T1000 (cell line): ENCODE measurements around the gene GALNT9.

ENCODE experiments used
- DNase-seq: peaks from one replicate; lab custom pipeline; 2025; ENCODE audit warnings: mixed read lengths; lab: John Stamatoyannopoulos, UW

Gene GALNT9

DNA sequence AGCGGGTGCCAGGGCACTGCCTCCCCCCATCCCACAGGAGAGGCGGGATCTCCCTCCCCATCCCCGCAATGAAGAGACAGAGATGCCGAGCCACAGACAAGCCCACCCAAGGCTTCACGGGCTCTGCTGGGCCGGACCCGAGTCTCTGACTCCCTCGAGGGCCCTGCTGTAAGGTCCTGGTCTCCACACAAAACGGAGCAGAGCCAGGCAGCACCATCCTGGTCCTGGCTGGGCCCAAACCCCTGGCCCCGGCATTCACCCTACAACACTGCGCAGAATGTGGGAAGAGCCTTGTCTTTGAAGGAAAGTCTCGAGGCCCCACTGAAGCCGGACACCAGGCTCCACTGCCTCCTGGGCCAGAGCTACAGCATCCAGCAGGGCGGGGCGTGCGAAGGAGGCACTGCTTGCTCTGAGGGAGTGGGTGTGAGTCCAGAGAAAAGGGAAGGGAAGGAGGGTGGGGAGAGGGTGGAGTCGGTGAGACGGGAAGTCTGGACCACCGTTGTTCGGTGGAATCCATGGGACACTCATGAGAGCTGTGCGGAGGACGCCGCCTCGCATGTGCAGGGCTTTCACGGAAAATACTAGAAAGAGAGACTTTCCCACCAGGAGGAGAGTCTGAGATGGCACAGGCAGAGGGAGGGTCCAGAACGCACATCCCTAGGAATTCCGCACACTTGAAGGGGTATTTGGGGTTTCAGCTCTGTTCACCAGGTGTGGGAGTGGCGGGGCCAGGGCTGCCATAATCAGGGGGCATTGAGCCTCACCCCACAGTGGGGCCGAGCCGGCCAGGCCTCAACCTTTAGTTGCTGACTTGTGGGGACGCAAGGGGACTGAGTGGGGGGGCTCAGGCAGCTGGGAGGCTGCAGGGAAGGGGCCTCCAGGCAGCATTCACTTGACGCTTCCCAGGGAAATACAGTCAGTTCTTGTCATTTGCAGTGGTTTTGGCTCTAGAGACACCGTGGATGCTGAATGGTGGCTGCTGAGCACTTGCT is 36.8 kb downstream of the GALNT9 start:
- no peak for DNase-seq

DNA sequence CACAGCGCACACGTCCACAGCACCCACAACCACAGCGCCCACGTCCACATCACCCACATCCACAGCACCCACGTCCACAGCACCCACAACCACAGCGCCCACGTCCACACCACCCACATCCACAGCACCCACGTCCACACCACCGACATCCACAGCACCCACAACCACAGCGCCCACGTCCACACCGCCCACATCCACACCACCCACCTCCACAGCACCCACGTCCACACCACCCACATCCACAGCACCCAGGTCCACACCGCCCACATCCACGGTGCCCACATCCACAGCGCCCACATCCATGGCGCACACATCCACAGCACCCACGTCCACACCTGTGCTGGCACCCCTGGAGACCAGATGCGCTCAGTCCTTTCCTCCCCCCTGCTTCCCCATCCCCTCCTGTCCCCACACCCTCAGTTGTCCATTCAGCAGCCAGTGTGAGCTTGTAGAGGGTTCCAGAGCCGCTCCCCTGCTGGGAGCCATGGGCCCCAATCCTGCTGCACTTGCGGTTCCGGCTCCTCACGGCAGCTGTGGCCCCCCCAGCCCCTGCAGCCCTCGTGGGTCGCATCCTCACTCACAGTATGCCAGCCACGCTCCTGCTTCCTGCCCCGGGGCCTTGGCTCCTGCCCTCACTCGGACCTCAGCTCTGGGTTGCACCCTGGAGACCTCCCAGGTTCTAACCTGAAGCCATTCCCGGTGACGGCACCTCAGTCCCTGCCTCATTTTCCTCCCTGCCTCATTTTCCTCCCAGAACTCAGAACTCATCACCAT is 37.8 kb downstream of the GALNT9 start:
- no peak for DNase-seq

DNA sequence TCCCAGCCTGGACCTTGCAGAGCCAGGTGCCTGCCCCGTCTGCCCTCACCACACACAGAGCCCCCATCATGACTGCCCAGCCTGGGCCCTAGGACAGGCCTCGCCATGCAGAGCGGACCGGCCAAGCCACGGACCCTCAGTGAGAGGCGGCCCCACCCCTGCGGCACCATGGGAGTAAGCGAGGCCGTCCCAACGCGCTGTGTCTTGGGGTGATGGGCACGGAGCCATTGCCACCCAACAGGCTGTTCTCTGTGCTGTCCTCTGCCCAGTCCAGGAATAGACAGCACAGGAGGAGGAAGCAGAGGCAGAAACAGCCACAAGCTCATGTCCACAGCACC is 39.2 kb downstream of the GALNT9 start:
- DNase-seq: no peak

DNA sequence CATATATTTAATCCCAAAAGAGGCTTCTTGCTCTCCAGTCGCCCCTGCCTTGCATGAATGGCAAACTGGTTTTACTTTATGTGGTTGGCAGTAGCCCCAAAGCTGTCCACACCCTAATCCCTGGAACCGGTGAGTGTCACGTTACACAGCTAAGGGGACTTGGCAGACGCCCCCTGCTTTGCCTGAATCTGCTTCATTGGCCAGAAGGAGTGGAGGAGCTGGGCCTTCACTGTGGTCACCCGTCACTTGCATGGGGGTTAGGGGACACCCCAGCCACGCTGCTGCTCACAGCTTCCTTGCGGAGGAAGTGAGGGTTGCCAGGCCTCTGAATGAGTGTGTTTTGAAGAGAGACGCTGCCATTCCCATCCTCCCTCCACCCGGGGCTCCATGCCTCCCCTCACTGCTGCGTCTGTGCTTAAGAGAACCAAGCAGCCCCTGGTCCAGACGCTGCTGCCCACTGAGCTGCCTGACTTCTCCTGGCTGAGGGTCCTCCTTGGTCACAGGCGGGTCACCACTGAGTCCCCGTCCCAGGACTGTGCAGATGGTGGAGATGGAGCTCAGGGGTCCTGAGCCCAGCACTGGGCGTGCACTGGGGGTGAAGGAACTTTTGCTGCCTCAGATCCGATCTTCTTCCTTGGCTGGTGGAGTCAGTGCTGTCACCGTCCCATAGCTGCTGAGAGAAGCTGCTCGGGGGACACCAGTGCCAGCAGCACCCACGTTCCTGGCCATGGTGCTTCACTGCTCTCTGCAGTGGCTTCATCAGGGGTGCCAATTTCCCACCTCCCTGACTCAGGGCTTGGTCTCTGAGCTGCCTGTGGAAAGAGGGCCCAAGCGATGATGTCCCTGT is 39.8 kb downstream of the GALNT9 start:
- no peak for DNase-seq

DNA sequence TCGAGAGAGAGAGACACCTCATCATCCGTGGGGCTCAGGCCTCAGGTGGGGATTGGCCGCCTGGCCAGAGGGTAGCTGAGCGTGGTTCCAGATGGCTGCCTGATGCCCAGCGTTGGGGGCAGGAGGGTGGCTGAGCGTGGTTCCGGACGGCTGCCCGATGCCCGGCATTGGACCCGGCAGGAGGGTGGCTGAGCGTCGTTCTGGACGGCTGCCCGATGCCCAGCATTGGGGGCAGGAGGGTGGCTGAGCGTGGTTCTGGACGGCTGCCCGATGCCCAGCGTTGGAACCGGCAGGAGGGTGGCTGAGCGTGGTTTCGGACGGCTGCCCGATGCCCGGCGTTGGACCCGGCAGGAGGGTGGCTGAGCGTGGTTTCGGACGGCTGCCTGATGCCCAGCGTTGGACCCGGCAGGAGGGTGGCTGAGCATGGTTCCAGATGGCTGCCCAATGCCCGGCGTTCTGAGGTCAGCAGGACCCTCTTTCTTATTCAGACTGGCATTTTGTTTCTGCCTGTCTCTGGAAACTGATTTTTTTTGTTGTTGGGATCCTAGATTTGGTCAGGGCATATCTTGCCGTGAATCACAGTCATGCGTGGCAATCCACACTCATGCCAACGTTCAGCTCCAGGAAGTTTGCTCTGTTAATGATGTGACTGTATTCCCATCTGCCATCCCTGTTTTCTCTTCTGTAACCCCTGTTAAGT is 40.7 kb downstream of the GALNT9 start:
- DNase-seq: no peak

DNA sequence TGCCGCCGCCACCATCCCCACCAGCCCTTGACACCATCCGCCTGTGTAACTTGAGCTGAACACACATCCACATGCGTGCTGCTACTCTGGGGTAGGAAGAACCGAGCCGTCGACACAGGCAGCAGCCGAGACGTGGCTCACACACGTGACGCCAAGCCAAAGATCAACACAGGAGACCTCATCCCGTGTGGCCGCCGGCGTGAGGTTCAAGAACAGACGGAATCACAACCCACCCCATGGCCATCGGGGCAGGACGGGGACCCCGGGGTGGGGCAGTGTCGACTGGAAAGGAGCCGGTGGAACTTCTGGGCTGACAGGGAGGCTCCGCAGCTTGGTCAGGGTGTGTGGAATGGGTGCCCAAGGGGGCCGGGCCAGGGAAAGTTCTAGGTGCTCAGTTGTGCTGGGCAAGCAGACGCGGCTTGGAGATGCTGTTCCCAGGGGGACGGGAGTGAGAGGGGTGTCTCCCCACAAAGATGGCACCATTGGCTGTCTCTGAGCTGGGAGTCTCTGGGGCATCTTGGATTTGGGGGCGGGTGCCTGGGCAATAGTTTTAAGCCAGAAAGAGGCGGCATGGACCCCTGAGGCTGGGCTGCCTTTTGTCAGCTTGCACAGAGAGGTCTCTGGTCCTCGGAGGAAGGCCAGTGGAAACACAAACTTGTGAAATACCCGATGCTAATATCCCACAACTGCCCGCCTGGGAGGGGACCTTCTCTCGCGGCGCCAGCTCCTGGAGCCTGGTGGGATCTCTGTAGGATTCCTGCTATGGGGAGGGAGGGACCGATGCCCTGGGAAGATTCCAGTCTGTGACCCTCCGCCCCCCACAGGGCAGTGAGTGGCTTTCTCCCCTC is 41.8 kb downstream of the GALNT9 start:
- no peak for DNase-seq

DNA sequence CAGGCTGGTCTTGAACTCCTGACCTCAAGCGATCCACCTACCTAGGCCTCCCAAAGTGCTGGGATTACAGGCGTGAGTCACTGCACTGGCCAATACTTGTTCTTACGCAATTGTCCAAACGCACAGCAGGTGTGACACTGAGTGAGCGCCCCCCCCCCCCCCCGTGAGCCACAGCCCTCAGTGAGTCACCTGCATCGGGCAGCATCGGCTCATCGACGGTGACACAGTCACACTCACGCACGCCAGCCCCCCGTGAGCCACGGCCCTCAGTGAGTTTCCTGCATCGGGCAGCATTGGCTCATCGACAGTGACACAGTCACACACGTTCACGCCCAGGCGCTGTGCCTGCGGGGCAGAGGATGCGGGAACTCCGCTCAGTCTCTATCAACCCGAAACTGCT is 42.5 kb downstream of the GALNT9 start:
- DNase-seq: no peak

DNA sequence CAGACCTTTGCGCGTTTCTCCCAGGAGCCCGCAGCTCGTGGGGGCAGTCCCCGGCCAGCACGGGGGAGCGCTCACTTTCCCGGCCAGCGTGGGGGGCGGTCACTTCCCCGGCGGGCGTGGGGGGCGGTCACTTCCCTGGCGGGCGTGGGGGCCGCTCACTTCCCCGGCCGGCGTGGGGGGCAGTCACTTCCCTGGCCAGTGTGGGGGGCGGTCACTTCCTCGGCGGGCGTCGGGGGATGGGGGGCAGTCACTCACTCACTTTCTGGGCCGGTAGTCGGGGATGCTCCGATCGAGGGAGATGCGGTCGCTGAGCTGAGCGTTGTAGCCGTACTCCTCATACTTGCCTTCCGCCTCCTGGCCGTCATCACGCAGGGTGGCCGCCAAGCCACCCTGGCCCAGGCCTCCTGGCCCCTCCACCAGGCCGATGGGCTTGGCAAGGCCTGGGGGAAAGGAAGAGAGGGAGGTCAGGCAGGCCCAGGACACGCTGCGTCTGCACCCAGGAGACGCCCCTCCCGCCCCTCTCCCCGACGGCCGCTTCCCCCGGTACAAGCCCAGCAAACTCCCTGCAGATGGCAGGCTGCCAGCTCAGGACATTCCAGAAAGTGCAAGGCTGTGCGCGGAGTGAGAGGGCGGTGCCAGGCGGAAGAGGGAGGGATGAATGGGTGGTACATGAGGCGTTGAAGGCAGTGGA is 43.3 kb downstream of the GALNT9 start:
- DNase-seq: no peak

DNA sequence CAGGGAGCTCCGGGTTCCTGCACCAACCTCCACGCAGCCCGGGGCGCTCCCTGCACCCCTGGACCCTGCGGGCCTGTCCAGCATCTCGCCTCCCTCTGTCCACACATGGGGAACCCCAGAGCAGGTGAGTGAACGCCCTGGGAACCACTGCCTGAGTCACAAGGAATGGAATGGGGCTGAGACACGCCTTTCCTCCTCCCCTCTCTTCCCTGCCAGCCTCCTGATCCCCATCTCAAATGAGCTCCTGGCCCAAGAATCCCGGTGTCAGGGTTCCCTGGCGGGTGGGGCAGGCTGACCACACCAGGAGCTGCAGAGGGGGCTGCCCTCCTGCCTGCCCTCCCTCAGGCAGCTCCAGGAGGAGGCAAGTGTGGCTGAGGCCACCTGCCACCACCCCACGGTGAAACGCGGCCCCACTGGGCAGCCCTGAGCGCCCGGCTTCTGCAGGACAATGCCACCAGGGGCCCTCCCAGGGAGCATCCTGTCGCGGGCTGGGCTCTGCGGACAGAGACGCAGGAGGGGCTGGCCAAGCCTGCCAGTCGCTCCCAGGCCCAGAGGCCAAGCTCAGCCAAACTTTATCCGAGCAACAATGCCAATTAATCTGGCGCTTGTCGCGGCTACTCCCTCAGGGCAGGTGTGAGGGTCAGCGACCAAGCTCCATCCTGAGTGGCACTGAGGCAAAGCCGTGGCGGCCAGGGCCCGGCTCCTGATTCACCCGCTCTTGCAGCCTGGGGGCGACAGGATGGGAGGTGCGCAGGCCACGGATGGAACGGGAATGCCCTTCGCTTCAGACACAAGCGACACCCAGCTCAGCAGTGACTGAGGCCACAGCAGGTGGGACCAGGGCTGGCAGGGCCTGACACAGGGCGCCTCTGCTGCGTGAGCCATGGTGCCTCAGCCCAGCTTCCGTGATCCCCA is 44.3 kb downstream of the GALNT9 start:
- no peak for DNase-seq

DNA sequence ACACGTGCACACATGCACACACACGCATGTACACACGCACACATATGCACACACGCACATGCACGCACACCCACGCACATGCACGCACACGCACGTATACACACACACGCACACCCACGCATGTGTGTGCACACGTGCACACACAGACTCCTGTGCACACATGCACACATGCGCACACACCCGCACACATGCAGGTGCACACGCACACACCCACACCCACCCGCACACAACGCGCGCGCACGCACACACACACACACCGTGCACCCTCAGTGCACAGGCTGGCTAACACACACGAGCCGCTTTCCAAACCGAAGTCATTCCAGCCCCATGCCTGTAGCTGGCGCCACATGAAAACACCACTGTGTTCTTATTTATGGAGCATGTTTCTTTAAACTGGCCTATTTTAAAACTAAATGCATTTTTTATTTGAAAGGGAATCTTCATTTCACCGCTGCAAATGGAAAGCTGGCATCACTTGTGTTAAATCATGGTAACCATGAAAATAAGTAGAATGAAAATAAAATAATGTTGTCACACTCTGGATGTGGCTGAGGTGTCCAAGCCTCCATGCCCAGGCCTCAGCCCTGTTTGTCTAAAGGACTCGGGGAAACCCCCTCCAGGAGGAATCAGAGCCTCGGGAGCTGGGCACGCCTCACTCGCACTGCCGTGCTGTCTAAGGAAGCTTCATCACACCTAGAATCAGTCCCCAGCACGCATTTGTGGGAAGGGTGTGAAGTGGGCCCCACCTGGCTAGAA is 45.1 kb downstream of the GALNT9 start:
- DNase-seq: no peak

DNA sequence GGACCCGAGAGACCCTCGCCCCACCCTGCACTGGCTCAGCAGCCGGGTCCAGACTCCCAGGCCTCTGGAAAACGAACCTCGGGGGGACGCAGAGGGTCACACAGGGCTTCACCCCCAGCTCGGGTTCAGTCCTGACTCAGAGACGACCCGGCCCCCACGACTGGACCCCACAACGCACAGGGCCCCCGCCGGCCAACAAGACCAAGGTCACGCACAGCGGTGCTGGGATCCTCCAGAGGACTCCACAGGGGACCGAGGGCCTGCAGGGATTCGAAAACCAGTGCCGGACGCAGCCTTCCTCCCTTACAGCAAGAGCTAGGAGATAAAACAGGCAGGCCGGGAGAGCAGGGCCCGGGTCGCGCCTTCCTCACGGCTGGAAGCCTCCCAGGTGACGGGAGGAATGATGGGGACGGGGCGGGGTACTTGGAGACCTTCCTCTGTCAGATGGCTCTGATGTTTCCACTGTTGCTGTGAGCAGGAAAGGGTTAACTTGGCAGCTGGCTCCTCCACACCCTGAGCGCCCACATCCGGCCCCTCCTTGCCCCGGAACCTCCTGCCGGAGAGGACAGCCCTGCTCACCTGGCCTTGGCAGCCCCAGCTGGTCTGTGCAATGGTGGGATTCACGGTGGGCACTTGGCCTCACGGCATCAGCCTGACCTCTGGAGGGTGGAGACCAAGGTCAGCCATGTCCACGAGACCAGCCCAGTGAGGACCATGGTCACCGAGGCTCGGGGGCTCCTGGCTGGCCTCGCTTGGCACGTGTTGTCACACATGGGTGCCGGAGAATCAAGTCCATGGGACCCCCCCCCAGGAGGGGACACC is 46.2 kb downstream of the GALNT9 start:
- no peak for DNase-seq

DNA sequence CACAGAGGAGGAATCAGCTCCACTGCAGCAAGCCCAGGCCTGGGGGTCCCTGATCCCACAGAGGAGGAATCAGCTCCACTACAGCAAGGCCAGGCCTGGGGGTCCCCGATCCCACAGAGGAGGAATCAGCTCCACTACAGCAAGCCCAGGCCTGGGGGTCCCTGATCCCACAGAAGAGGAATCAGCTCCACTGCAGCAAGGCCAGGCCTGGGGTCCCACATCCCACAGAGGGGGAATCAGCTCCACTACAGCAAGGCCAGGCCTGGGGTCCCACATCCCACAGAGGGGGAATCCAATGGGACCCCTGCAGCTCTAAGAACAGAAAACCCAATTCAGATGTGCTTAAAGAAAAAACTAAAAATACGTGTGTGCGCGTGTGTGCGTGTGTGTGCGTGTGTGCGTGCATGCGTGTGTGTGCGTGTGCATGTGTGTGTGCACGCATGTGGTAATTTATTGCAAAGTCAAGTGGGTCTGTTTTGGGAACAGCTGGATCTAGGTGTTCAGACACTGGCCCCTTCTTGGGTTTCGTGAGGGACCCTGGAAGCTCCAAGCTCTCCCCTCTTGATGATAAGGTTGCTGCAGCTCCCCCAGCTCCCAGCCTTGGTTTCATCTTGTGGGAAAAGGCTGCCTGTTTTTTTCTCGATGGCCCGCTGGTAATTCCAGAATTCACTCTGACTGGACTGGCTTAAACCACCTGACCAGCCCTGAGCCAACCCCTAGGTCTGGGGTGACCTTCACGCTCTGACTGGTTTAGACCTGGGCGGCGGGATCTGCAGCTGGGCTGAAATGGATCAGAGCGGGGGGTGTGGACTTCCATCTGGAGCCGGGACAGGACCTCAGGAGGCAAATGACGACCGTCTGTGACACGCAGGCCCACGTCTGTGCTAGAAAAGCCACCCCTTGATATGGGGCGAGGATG is 47.1 kb downstream of the GALNT9 start:
- no peak for DNase-seq

DNA sequence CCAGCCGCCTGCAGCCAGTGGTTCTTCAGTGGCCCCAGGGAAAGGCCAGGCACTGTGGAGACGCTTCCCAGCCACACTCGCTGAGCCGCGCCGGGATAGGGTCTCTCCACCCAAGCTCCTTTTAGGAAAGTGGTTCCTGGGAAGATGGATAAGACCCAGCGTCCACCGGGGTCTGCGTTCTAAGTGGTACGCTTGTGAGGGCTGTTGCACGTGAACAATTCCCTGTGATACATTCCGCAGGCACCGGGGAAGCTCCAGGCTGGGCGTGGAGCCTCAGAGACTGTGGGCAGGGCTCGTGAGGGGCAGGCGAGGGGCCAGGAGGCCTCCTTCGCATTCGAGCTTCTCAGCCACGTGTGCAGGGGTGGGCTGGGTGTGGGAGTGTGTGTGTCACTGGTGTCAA is 48.4 kb downstream of the GALNT9 start:
- no peak for DNase-seq

DNA sequence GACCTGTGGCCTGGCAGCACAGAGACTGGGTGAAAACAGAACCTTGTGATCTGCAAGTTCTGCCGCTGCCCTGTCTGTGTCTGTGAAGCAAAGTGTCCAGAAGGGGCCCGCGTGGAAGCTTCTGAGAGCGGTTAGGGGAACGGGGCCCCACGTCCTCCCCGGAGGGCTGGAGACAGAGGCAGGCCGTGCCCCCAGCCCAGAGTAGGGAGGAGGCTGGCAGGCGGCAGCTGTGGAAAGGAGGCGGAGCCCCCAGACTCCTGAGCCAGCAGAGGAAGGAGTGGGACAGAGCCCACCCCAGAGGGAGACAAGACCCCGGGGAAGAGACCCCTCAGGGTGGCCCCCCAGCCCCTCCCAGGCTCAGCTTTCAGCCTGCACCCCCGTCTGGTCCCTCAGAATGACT is 49.0 kb downstream of the GALNT9 start:
- DNase-seq: no peak

DNA sequence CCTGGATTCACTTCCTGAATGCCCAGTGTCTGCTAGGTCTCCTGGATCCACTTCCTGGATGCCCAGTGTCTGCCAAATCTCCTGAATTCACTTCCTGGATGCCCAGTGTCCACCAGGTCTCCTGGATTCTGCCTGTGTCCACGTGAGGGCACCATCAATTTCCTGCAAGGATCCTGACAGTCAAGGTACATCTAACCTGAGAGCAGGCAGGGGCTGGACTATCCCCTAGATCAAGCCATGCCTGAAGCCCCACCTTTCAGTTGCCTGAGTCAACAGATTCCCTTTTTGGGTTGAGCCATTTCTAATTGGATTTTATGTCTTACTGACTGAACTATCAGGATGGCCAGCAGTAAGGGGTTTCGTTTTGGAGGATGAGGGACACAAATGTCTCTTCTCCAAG is 49.5 kb downstream of the GALNT9 start:
- DNase-seq: no peak

DNA sequence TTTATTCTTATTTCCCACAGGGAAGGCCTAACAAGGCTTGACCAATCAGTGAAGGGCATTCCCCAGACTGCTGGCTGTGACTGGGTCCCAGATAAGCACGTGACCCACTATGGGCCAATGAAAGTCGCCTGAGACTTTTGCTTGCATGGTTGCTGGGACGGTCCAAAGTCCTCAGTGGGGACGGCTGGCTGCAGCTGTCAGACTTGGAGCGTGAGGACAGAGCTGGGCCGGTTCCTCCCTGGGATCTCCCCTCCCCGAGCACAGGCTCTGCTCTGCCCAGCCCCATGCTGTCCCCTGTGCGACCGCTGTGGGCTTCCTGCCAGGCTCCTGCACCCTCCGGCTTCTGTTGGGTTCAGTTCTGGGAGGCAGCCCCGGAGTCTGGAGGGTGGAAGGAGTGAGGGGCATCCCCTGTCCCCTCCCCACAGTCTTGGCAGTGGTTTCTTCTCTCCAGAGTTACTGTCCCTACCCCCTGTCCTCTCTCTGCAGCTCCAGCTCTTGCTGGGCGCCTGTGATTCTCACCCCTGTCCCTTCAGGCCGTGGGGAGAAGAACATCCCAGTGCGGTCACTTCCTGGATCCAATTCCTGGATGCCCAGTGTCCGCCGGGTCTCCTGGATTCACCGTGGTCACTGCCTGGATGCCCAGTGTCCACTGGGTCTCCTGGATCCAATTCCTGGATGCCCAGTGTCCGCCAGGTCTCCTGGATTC is 50.1 kb downstream of the GALNT9 start:
- no peak for DNase-seq
